Astrocyte of the cerebellum (primary cell): Measurements from ENCODE around the gene CCDC187.

Source experiments
- DNase-seq: peaks from one replicate; pipeline ENCODE4 v3.0.0-alpha.2; 2011; ENCODE audit warnings: low read depth
- H3K4me3 ChIP-seq: 2 replicates; pipeline ENCODE4 v1.5.1; 2011; ENCODE audit warnings: mild to moderate bottlenecking, low read depth, low read length, moderate library complexity
- in situ Hi-C: cut with HindIII; loops from 2 replicates; pipeline ENCODE4 v1.10.0; 2017; ENCODE audit warnings: low sequenced_read_pairs
- TF ChIP-seq, protein P1 (sequence below): IDR thresholded peaks from 2 replicates; pipeline ENCODE4 v1.5.1; 2012; ENCODE audit warnings: low read length, low read depth, moderate library complexity, mild to moderate bottlenecking; ENCODE audit errors: missing control alignments

The CCDC187 gene

DNA sequence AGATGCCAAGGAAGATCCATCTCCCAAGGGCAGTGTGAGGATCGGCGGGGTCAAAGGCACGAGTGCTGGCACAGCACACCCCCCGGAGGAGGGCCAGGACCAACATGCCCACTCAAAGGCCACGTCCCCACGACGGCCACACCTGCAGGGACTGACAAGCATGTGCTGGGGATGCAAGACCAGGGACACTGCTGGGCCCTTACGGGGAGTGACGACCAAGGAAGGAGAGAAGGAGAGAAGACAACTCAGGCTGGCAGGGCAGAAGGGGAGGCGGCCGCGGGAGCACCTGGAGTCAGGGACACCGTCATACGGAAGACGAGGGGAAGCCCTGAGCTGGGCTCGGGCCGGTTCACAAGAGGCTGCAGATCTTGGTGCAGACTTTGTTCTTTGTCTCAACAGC is 68.7 kb downstream of the CCDC187 start:
- in situ Hi-C loops, result no loop called here
- no peak for DNase-seq
- TF ChIP-seq, protein P1, sequence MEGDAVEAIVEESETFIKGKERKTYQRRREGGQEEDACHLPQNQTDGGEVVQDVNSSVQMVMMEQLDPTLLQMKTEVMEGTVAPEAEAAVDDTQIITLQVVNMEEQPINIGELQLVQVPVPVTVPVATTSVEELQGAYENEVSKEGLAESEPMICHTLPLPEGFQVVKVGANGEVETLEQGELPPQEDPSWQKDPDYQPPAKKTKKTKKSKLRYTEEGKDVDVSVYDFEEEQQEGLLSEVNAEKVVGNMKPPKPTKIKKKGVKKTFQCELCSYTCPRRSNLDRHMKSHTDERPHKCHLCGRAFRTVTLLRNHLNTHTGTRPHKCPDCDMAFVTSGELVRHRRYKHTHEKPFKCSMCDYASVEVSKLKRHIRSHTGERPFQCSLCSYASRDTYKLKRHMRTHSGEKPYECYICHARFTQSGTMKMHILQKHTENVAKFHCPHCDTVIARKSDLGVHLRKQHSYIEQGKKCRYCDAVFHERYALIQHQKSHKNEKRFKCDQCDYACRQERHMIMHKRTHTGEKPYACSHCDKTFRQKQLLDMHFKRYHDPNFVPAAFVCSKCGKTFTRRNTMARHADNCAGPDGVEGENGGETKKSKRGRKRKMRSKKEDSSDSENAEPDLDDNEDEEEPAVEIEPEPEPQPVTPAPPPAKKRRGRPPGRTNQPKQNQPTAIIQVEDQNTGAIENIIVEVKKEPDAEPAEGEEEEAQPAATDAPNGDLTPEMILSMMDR, result no peak
- no peak overlapping the region for H3K4me3 ChIP-seq

DNA sequence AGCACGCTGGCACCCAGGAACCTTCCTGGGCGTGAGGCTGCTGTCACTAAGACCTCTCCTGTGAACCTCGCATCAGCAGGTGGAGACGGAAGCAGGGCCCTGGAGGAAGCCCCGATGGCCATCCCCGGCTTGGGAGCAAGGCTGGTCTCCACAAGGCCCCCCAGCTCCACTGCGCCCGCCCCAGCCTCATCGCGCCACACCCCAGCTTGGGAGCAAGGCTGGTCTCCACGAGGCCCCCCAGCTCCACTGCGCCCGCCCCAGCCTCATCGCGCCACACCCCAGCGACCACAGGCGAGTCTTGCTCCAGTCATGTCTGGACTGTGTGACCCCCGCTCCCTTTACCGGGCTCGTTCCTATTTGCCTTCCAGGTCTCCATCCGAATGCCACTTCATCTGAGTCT is 69.3 kb downstream of the CCDC187 start:
- DNase-seq, result no peak
- no peak overlapping the region for H3K4me3 ChIP-seq
- TF ChIP-seq, protein P1, result no peak
- in situ Hi-C loops, result no loop called here

DNA sequence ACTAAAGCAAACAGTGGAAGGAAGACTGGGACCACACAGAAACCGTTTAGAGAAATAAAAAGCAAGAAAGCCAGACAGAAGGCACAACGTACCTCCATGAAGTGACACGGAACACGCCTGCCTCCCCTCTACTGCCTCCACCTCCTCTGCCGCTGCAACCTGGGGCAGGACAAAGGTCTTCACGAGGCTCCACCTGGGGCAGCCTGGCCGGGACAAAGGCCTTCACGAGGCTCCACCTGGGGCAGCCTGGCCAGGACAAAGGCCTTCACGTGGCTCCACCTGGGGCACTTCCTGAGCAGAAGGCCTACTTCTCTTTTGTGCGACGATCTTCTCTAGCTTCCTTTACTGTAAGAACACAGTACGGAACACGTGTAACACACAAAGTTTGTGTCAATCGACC is 70.0 kb downstream of the CCDC187 start:
- in situ Hi-C loops, result no loop called here
- TF ChIP-seq, protein P1, result no peak
- no peak for DNase-seq
- no peak overlapping the region for H3K4me3 ChIP-seq

DNA sequence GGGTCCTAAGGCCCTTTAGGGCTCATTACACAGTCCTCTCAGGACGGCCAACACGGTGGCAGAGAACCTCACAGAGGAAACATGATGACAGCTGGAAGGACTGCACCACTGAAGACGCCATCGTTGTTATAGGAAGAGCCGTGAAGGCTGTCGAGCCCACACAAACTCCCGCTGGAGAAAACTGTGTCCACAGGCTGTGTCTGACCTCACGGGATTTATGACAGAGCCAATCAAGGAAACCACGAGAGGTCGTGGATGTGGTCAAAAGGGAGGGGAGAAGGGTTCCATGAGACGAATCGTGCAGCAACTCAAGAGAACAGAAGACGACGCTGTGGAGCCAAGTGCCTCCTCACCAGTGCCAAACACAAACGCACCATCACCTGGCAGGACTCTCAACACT is 70.5 kb downstream of the CCDC187 start:
- no peak for DNase-seq
- no peak overlapping the region for H3K4me3 ChIP-seq
- TF ChIP-seq, protein P1, result no peak
- in situ Hi-C loops, result no loop called here

DNA sequence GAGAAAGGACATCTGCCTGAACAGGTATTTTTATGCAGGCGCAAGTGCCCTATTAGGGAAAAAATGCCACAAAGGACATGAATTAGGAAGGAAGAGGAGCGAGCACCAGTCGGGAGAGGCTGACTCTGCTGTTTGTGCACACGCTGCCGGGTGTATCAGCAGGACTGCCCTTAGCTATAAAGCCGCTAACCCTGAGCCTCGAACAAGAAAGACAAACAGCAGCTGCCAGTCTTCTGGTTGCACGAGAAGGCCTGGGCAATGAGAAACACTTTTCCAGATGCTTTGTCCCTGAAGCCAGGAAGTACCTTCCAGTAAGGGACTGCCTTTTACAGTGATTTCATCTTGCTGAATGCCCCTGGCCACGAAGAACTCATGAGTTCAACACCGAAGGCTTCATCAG is 70.9 kb downstream of the CCDC187 start:
- no peak for DNase-seq
- no peak overlapping the region for H3K4me3 ChIP-seq

DNA sequence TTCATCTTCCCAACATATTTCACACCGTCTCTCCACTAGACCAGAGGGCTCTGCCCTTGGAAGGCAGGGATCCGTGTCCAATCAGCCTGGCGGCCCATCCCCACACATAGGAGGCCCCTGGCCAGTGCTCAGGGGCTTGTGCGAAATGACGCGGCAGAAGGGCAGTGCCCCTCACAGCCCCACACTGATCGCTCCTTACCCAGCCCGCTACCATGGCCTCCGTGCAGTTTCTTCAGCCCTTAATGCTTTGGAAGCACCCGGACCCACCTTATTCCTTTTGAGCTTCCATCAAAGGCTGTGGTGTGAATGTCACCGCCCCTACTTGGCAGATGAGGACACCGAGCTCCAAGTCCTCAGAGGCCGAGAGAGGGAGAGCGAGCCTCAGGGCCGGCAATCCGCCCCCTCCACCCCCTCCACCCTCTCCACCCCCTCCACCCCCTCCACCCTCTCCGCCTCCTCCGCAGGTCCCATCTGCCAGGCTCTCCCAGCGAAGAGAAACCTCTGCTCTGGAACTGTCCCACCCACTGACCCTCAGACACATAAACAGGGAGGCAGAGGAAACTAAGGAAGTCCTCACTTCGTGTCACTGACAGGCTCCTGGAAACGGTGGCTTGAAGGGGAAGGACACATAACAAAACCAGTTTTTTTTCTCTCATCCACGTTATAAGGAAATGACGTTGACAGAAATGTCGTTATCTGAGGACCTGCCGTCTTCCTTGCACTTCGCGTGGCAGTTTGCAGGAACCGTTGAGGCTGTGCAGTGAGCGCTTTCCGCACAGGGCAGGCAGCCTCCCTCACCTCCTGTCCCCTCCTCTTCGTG is 72.2 kb downstream of the CCDC187 start:
- TF ChIP-seq, protein P1, result no peak
- no peak overlapping the region for H3K4me3 ChIP-seq
- no peak for DNase-seq
- in situ Hi-C loops, result no loop called here

More for the DNA sequence above, 70.9 kb downstream of the CCDC187 start:
- TF ChIP-seq, protein P1, result no peak
- in situ Hi-C loops, result no loop called here
